Measurements from ENCODE around the gene KLHDC1.

DNA sequence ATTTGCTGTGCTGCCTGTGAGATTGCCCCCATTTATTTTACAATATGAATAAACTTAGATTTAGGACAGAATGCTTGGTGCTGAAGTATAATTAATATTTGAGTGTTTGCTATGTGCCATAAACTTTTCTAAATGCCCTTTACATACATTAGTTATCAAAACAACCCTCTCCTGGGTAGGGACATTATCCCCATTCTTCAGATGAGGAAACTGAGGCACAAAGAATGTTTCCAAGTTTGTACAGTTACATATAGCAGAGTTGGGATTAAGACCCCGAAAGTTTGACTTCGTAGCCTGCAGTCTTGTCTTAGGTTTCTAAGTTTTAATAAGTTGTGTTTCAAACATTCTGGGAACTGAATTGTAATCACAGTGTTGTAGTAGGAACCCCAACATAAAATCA, 93.4 kb downstream of the KLHDC1 start:
- TF ChIP-seq FOXM1 (IDR thresholded peaks at IDR 0.05; ENCODE audit: borderline replicate concordance, low read depth) = no peak
- no peak for TF ChIP-seq YY1 (IDR thresholded peaks at IDR 0.05; ENCODE audit: low read depth)
- TF ChIP-seq RAD21 (IDR thresholded peaks at IDR 0.05; ENCODE audit: low read depth) = no peak
- TF ChIP-seq TEAD4 (IDR thresholded peaks at IDR 0.05) = no peak

Data from Ishikawa (cell line).